HCT116 (cell line): ENCODE measurements around the gene PSTPIP2. TPM values are rescaled to one million over a fixed set of nuclear protein-coding genes. Genes with fewer than 3 reads are reported as not detected.

Experiments
- ATAC-seq: fragments of 200-7000 bp; cut with Tn5 transposase; 2 replicates; pipeline ENCODE4 v1.9.1; 2020; ENCODE audit warnings: mild to moderate bottlenecking, moderate library complexity
- BruUV-seq: library from RNA; stranded (reverse); fragments of 400-500 nt; replicated peaks from 2 replicates; lab custom pipeline; 2021; lab: Mats Ljungman, UMichigan
- CTCF ChIA-PET: fragments of 300-600 bp; sonication (Branson Sonifier 250); formaldehyde crosslinking; loops from one replicate; lab custom pipeline; 2021; ENCODE audit warnings: antibody characterized with exemption; lab: Charles Lee
- POLR2A ChIA-PET: fragments of 300-600, 350-600 bp; sonication (Branson Sonifier 250); formaldehyde crosslinking; loops from one replicate; lab custom pipeline; 2021; ENCODE audit warnings: antibody characterized with exemption; lab: Charles Lee
- RAD21 ChIA-PET, 2 experiments: fragments of 300-600 bp; sonication (Branson Sonifier 250); formaldehyde crosslinking; loops; one replicate each; lab custom pipeline; 2023; ENCODE audit warnings: low total read pairs in 2 of 2; ENCODE audit not compliant: uncharacterized antibody in 2 of 2, unreplicated experiment in 2 of 2, low non-redundant PET in 1 of 2; lab: Charles Lee
- DNase-seq: peaks from one replicate; pipeline ENCODE4 v3.0.0-alpha.2; 2010; ENCODE audit warnings: low read depth, low spot score
- H2AFZ ChIP-seq: fragments of 200-600 bp; shearing (Covaris generic), sonication (generic); 2 replicates; pipeline ENCODE4 v1.6.1; 2017; ENCODE audit warnings: low read depth, mixed run types, mixed read lengths, antibody characterized with exemption, low read length; ENCODE audit not compliant: poor library complexity, severe bottlenecking
- H3K27ac ChIP-seq: 2 replicates; pipeline ENCODE4 v1.5.1; 2012; ENCODE audit warnings: low read depth, low read length
- H3K27me3 ChIP-seq: fragments of 200-600 bp; sonication (generic); 2 replicates; pipeline ENCODE4 v1.6.1; 2016; ENCODE audit warnings: mixed run types, low read length, mixed read lengths; ENCODE audit not compliant: insufficient read depth
- H3K36me3 ChIP-seq, 2 experiments: fragments of 200-500 bp in 1 of 2; fragments of 200-600 bp in 1 of 2; sonication (Bioruptor generic) in 1 of 2; sonication (generic) in 1 of 2; 2 replicates each; pipeline versions ENCODE4 v1.5.1 to v1.6.1; 2014 to 2016; ENCODE audit warnings: low read length in 2 of 2, inconsistent platforms in 1 of 2, mixed read lengths in 1 of 2, mixed run types in 1 of 2; ENCODE audit not compliant: insufficient read depth in 2 of 2, control insufficient read depth in 1 of 2
- H3K4me1 ChIP-seq, 2 experiments: fragments of 200-600 bp in 1 of 2; sonication (generic) in 1 of 2; 2 replicates each; pipeline versions ENCODE4 v1.5.1 to v1.6.1; 2012 to 2017; ENCODE audit warnings: low read length in 2 of 2, inconsistent platforms in 1 of 2, mild to moderate bottlenecking in 1 of 2, mixed read lengths in 1 of 2, mixed run types in 1 of 2, moderate library complexity in 1 of 2; ENCODE audit not compliant: insufficient read depth in 2 of 2, control insufficient read depth in 1 of 2
- H3K4me2 ChIP-seq: fragments of 200-600 bp; sonication (generic); 2 replicates; pipeline ENCODE4 v1.6.1; 2017; ENCODE audit warnings: mixed run types, low read length, mixed read lengths
- H3K4me3 ChIP-seq, 2 experiments: fragments of 200-600 bp in 1 of 2; sonication (generic) in 1 of 2; replicated peaks in 1 of 2; 2 replicates each; pipeline ENCODE4 v1.5.1; 2011 to 2016; ENCODE audit warnings: low read length in 2 of 2, control low read depth in 1 of 2, low read depth in 1 of 2, mild to moderate bottlenecking in 1 of 2, mixed read lengths in 1 of 2, mixed run types in 1 of 2
- H3K79me2 ChIP-seq: fragments of 200-600 bp; sonication (generic); 2 replicates; pipeline ENCODE4 v1.6.1; 2017; ENCODE audit warnings: mild to moderate bottlenecking, mixed run types, low read length, moderate library complexity, mixed read lengths; ENCODE audit not compliant: insufficient read depth
- H3K9ac ChIP-seq: fragments of 200-600 bp; sonication (generic); 2 replicates; pipeline ENCODE4 v1.6.1; 2016; ENCODE audit warnings: low read length, mixed read lengths
- H3K9me2 ChIP-seq: fragments of 200-600 bp; sonication (generic), shearing (Covaris generic); 2 replicates; pipeline ENCODE4 v1.6.1; 2017; ENCODE audit warnings: mixed run types, mild to moderate bottlenecking, moderate library complexity; ENCODE audit not compliant: insufficient read depth
- H3K9me3 ChIP-seq, 2 experiments: fragments of 200-500 bp in 1 of 2; fragments of 200-600 bp in 1 of 2; sonication (Bioruptor generic) in 1 of 2; sonication (generic) in 1 of 2; 2 replicates each; pipeline ENCODE4 v1.6.1; 2014 to 2017; ENCODE audit warnings: low read length in 2 of 2, mixed read lengths in 2 of 2, inconsistent platforms in 1 of 2, low read depth in 1 of 2, mild to moderate bottlenecking in 1 of 2, mixed run types in 1 of 2, moderate library complexity in 1 of 2; ENCODE audit not compliant: control insufficient read depth in 1 of 2, insufficient read depth in 1 of 2
- H4K20me1 ChIP-seq: fragments of 200-600 bp; sonication (generic), shearing (Covaris generic); 2 replicates; pipeline ENCODE4 v1.6.1; 2017; ENCODE audit warnings: mixed run types, mild to moderate bottlenecking, moderate library complexity; ENCODE audit not compliant: insufficient read depth
- CBX3 ChIP-seq: IDR thresholded peaks from 2 replicates; pipeline ENCODE4 v1.6.1; 2012; ENCODE audit warnings: low read depth
- EGR1 ChIP-seq: IDR thresholded peaks from 2 replicates; pipeline ENCODE4 v1.6.1; 2012; ENCODE audit warnings: low read depth
- ELF1 ChIP-seq: IDR thresholded peaks from 2 replicates; pipeline ENCODE4 v1.6.1; 2012; ENCODE audit warnings: low read depth, borderline replicate concordance
- EZH2phosphoT487 ChIP-seq: fragments of 200-600 bp; IDR thresholded peaks from 2 replicates; pipeline ENCODE4 v1.6.1; 2018; ENCODE audit warnings: antibody characterized with exemption, borderline replicate concordance
- FOSL1 ChIP-seq: IDR thresholded peaks from 2 replicates; pipeline ENCODE4 v1.6.1; 2012; ENCODE audit warnings: low read depth
- JUND ChIP-seq: IDR thresholded peaks from 2 replicates; pipeline ENCODE4 v1.6.1; 2012
- POLR2A ChIP-seq: IDR thresholded peaks from 2 replicates; pipeline ENCODE4 v1.7.0; 2011; ENCODE audit warnings: borderline replicate concordance; ENCODE audit not compliant: insufficient read depth, insufficient read length; ENCODE audit errors: extremely low read depth
- SIN3A ChIP-seq: IDR thresholded peaks from 2 replicates; pipeline ENCODE4 v1.6.1; 2012; ENCODE audit warnings: low read depth
- TCF7L2 ChIP-seq: IDR thresholded peaks from 2 replicates; pipeline ENCODE4 v1.7.0; 2011; ENCODE audit warnings: borderline replicate concordance, inconsistent platforms; ENCODE audit not compliant: insufficient read depth, insufficient read length; ENCODE audit errors: extremely low read depth
- YY1 ChIP-seq: IDR thresholded peaks from 2 replicates; pipeline ENCODE4 v1.6.1; 2011; ENCODE audit warnings: low read length, low read depth, moderate library complexity, mild to moderate bottlenecking; ENCODE audit not compliant: insufficient replicate concordance; ENCODE audit errors: extremely low read depth
- ZNF274 ChIP-seq: fragments of 200-500 bp; sonication (Bioruptor generic); IDR thresholded peaks from 2 replicates; pipeline ENCODE4 v1.6.1; 2014; ENCODE audit warnings: mild to moderate bottlenecking, low read depth, low read length, inconsistent platforms
- intact Hi-C: fragments of 100-400 bp; cut with micrococcal nuclease; formaldehyde crosslinking; loops from 2 replicates; pipeline ENCODE4 v1.10.0; 2022
- total RNA-seq: library from RNA; stranded (reverse); gene quantifications from one replicate; pipeline ENCODE4 v1.2.1, GENCODE V29; 2021; ENCODE audit not compliant: unreplicated experiment
- TF ChIP-seq, protein P1 (sequence below), 3 experiments: fragments of 200-600 bp in 1 of 3; sonication (generic) in 1 of 3; IDR thresholded peaks in 2 of 3; conservative IDR thresholded peaks in 1 of 3; 2 replicates each; pipeline ENCODE4 v1.5.1; 2012 to 2017; ENCODE audit warnings: low read depth in 2 of 3, low read length in 2 of 3, antibody characterized with exemption in 1 of 3, borderline replicate concordance in 1 of 3, control low read depth in 1 of 3, mild to moderate bottlenecking in 1 of 3, mixed read lengths in 1 of 3, mixed run types in 1 of 3, moderate library complexity in 1 of 3; ENCODE audit not compliant: insufficient read depth in 1 of 3
- TF ChIP-seq, protein P2 (sequence below): IDR thresholded peaks from 2 replicates; pipeline ENCODE4 v1.6.1; 2012; ENCODE audit warnings: low read depth
- TF ChIP-seq, protein P3 (sequence below): IDR thresholded peaks from 2 replicates; pipeline ENCODE4 v1.6.1; 2012

PSTPIP2 gene
- total RNA-seq, 1 experiment from 2014 or later = 20.0 TPM

DNA sequence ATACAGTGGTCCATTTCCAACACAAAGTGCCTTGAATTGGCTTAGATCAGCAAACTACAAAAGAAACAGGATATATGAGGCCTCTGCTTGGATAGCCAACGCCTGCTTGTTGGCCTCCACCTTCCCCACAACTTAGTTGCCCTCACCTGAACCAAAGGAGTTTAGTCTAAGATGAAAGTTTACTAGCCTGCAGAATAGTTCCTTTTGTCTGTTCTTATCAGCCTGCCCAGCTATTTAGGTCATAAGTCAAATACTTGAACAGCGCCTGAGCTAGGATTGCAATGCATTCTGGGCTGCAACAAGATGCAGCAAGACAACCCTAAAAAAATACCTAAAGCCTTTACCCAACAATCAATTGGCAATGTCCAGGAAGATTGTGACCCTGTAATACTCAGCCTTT is 91.8 kb downstream of the PSTPIP2 start:
- Histone ChIP-seq H3K79me2 (no peaks in the 10 kb centered on the region), H3K4me1 (no peaks in the 10 kb centered on the region), H3K27ac (no peak overlapping the region), H4K20me1 (no peaks in the 10 kb centered on the region), H3K9me2 (no peaks in the 10 kb centered on the region), H3K27me3 (no peaks in the 10 kb centered on the region), H3K4me3 (no peak overlapping the region), H3K9ac (no peak overlapping the region), H3K9me3 (no peaks in the 10 kb centered on the region), H3K36me3 (no peaks in the 10 kb centered on the region), H2AFZ (no peak overlapping the region), H3K4me2 (no peak overlapping the region)
- intact Hi-C loops = no loop called here
- CTCF ChIA-PET = no interaction called here
- ATAC-seq = no peak
- no peak for DNase-seq
- RAD21 ChIA-PET = no interaction called here
- BruUV-seq = no TSS peak
- POLR2A ChIA-PET = no interaction called here
- no peak for TF ChIP-seq ZNF274
- no peak for TF ChIP-seq TCF7L2
- TF ChIP-seq, protein P1, sequence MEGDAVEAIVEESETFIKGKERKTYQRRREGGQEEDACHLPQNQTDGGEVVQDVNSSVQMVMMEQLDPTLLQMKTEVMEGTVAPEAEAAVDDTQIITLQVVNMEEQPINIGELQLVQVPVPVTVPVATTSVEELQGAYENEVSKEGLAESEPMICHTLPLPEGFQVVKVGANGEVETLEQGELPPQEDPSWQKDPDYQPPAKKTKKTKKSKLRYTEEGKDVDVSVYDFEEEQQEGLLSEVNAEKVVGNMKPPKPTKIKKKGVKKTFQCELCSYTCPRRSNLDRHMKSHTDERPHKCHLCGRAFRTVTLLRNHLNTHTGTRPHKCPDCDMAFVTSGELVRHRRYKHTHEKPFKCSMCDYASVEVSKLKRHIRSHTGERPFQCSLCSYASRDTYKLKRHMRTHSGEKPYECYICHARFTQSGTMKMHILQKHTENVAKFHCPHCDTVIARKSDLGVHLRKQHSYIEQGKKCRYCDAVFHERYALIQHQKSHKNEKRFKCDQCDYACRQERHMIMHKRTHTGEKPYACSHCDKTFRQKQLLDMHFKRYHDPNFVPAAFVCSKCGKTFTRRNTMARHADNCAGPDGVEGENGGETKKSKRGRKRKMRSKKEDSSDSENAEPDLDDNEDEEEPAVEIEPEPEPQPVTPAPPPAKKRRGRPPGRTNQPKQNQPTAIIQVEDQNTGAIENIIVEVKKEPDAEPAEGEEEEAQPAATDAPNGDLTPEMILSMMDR (IDR thresholded peaks at IDR 0.05 in 2 of 3, conservative IDR thresholded peaks at IDR 0.05 in 1 of 3; ENCODE audit: borderline replicate concordance in 1 of 3, insufficient read depth in 1 of 3, low read depth in 2 of 3, low read length in 2 of 3) = no peak
- TF ChIP-seq JUND = no peak
- TF ChIP-seq FOSL1 = no peak
- TF ChIP-seq, protein P2, sequence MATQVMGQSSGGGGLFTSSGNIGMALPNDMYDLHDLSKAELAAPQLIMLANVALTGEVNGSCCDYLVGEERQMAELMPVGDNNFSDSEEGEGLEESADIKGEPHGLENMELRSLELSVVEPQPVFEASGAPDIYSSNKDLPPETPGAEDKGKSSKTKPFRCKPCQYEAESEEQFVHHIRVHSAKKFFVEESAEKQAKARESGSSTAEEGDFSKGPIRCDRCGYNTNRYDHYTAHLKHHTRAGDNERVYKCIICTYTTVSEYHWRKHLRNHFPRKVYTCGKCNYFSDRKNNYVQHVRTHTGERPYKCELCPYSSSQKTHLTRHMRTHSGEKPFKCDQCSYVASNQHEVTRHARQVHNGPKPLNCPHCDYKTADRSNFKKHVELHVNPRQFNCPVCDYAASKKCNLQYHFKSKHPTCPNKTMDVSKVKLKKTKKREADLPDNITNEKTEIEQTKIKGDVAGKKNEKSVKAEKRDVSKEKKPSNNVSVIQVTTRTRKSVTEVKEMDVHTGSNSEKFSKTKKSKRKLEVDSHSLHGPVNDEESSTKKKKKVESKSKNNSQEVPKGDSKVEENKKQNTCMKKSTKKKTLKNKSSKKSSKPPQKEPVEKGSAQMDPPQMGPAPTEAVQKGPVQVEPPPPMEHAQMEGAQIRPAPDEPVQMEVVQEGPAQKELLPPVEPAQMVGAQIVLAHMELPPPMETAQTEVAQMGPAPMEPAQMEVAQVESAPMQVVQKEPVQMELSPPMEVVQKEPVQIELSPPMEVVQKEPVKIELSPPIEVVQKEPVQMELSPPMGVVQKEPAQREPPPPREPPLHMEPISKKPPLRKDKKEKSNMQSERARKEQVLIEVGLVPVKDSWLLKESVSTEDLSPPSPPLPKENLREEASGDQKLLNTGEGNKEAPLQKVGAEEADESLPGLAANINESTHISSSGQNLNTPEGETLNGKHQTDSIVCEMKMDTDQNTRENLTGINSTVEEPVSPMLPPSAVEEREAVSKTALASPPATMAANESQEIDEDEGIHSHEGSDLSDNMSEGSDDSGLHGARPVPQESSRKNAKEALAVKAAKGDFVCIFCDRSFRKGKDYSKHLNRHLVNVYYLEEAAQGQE = no peak
- TF ChIP-seq ELF1 = no peak
- no peak for TF ChIP-seq POLR2A
- TF ChIP-seq EGR1 = no peak
- TF ChIP-seq YY1 = no peak
- TF ChIP-seq EZH2phosphoT487 = no peak
- TF ChIP-seq SIN3A = no peak
- TF ChIP-seq, protein P3, sequence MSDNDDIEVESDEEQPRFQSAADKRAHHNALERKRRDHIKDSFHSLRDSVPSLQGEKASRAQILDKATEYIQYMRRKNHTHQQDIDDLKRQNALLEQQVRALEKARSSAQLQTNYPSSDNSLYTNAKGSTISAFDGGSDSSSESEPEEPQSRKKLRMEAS = no peak
- no peak for TF ChIP-seq CBX3
